Testis (tissue), 3 donors: Measurements from ENCODE around the gene RAI1. TPM values are rescaled to one million over a fixed set of nuclear protein-coding genes. Genes with fewer than 3 reads are reported as not detected.

Experiments
- DNase-seq: peaks from one replicate; pipeline ENCODE4 v3.0.0-alpha.2; 2019
- H3K27ac ChIP-seq, 2 donors: fragments of 200-600 bp; sonication (generic); one replicate each; pipeline ENCODE4 v1.5.1; 2019
- H3K27me3 ChIP-seq: fragments of 200-600 bp; sonication (generic); one replicate; pipeline ENCODE4 v1.5.1; 2019
- H3K36me3 ChIP-seq: fragments of 200-600 bp; sonication (generic); one replicate; pipeline ENCODE4 v1.5.1; 2017; ENCODE audit warnings: low read depth; ENCODE audit errors: missing control alignments
- H3K4me1 ChIP-seq: fragments of 200-600 bp; sonication (generic); one replicate; pipeline ENCODE4 v1.5.1; 2019
- H3K4me3 ChIP-seq, 2 donors: fragments of 200-600 bp; sonication (generic); one replicate each; pipeline ENCODE4 v1.5.1; 2017 to 2019
- H3K9me3 ChIP-seq: fragments of 200-600 bp; sonication (generic); one replicate; pipeline ENCODE4 v1.5.1; 2017
- POLR2A ChIP-seq: fragments of 450-650 bp; IDR thresholded peaks from one replicate; pipeline ENCODE4 v1.6.1; 2017; ENCODE audit warnings: antibody characterized with exemption, mild to moderate bottlenecking, moderate library complexity
- WGBS, 2 donors: methylation state at CpG; one replicate each; pipeline ENCODE4 v1.1.5; 2018; 5-methylcytosine and 5-hydroxymethylcytosine counted together
- intact Hi-C: fragments of 100-400 bp; cut with DNase I; formaldehyde crosslinking; loops from one replicate; pipeline ENCODE4 v1.15.1; 2023; ENCODE audit warnings: low total_unique reads
- polyA plus RNA-seq: library from polyadenylated mRNA; stranded (reverse); fragments of 350-450 nt; fragmentation: Illumina TruSeq; extraction: RNeasy Lipid Tissue Mini Kit (QIAGEN cat#74804); gene quantifications from one replicate; pipeline ENCODE4 v1.2.3, GENCODE V29; 2014; ENCODE audit warnings: low read depth, low replicate concordance; ENCODE audit not compliant: insufficient read depth
- total RNA-seq, 2 donors: library from RNA; depleted of rRNA; stranded (reverse); fragments of >200 nt; gene quantifications; one replicate each; pipeline ENCODE4 v1.2.3, GENCODE V29; 2016
- TF ChIP-seq, protein P1 (sequence below), 3 experiments: fragments of 450-650 bp in 2 of 3; fragments of 200-600 bp in 1 of 3; sonication (generic) in 1 of 3; IDR thresholded peaks; one replicate each; pipeline ENCODE4 v1.5.1; 2016 to 2019; ENCODE audit warnings: antibody characterized with exemption in 3 of 3, mild to moderate bottlenecking in 2 of 3, moderate library complexity in 1 of 3

Gene RAI1
- total and polyA plus RNA-seq, 3 donors from 2014 or later = 17.5 to 44.5 (median 42.8) TPM

GRCh38 chr17:17844500-17844899 lies 163.2 kb downstream of the RAI1 start:
- TF ChIP-seq, protein P1, sequence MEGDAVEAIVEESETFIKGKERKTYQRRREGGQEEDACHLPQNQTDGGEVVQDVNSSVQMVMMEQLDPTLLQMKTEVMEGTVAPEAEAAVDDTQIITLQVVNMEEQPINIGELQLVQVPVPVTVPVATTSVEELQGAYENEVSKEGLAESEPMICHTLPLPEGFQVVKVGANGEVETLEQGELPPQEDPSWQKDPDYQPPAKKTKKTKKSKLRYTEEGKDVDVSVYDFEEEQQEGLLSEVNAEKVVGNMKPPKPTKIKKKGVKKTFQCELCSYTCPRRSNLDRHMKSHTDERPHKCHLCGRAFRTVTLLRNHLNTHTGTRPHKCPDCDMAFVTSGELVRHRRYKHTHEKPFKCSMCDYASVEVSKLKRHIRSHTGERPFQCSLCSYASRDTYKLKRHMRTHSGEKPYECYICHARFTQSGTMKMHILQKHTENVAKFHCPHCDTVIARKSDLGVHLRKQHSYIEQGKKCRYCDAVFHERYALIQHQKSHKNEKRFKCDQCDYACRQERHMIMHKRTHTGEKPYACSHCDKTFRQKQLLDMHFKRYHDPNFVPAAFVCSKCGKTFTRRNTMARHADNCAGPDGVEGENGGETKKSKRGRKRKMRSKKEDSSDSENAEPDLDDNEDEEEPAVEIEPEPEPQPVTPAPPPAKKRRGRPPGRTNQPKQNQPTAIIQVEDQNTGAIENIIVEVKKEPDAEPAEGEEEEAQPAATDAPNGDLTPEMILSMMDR (IDR thresholded peaks at IDR 0.05) = no peak
- no peak for TF ChIP-seq POLR2A
- intact Hi-C loops = no loop called here
- DNase-seq = no peak
- H3K36me3 ChIP-seq = no peaks in the 10 kb centered on the region
- peaks cover 50% of the 10 kb centered on the region for H3K4me1 ChIP-seq
- H3K4me3 ChIP-seq = no peak overlapping the region
- H3K9me3 ChIP-seq = no peaks in the 10 kb centered on the region
- H3K27ac ChIP-seq = no peak overlapping the region
- no peaks in the 10 kb centered on the region for H3K27me3 ChIP-seq
- 96 to 100% methylated on average over 5 to 6 of the region's 6 CpGs for WGBS, 2 donors

DNA sequence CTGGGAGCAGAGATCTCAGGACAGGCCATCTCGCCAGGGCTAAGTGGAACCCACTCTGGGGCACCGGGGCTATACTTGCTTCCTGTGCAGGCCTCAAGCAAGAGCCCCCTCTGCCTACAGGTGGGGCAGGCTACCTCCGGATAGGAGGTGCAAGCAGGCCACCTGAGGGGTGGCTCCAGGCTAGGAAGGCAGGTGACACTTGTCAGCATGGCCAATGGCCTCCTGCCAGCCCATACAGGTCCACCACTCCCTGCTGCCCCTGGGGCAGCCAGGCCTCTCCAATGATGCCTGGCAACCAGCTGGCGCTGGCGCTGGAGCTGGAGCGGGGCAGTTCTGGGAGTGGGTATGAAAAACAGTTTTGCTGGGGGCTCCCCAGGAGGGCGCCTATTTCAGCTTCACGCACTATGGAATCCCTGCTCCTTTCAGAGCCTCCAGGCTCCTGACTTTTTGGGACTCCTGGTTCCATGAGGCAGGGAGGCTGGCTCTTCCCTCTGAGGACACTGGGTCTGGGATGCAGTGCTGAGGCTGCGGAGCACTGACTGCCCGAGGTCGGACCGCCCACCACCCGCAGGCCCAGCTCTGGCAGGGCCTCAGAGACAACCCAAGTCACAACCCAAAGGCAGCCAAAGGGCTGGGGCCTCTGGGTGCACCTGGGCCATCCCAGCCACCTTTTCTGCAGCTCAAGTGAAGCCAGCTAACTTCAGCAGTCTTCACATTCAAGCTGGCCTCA lies 164.0 kb downstream of the RAI1 start:
- Histone ChIP-seq H3K27me3 (no peaks in the 10 kb centered on the region), H3K27ac (no peak overlapping the region), H3K9me3 (no peaks in the 10 kb centered on the region), H3K36me3 (no peaks in the 10 kb centered on the region), H3K4me1 (peaks cover 53% of the 10 kb centered on the region), H3K4me3 (no peak overlapping the region)
- 85 to 86% methylated on average over 6 to 13 of the region's 13 CpGs for WGBS, 2 donors
- no peak for DNase-seq
- TF ChIP-seq POLR2A = no peak
- TF ChIP-seq, protein P1 (IDR thresholded peaks at IDR 0.05) = no peak
- intact Hi-C loops = no loop called here

- WGBS, 2 donors = 92 to 95% methylated on average over 8 of the region's 8 CpGs
- no peak for DNase-seq
- TF ChIP-seq POLR2A = no peak
- TF ChIP-seq, protein P1 (IDR thresholded peaks at IDR 0.05) = no peak
- Histone ChIP-seq H3K9me3 (no peaks in the 10 kb centered on the region), H3K4me1 (peaks cover 53% of the 10 kb centered on the region), H3K4me3 (no peak overlapping the region), H3K36me3 (no peaks in the 10 kb centered on the region), H3K27me3 (no peaks in the 10 kb centered on the region), H3K27ac (no peak overlapping the region)
- intact Hi-C loops = no loop called here
Measured at GRCh38 chr17:17846003-17846402, 164.7 kb downstream of the RAI1 start.

DNA sequence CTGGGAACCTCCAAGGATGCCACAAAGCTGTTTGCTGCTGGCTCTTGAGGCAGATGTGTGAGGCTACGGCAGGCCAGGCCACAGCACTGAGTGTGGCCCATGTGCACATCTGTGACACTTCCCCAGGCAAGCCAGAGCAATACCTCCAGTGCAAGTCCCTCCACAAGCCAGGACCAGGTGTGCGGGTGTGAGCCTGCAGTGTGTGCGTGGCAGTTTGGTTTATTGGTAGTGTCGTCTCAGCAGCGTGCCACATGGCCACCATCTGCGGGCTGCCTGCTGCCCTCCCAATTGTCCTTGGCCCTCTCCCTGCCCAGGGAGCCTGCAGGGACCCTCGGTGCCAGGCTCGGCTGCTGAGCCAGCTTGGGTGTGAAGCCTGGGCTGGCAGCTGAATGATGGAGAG lies 165.4 kb downstream of the RAI1 start:
- TF ChIP-seq POLR2A = no peak
- TF ChIP-seq, protein P1 (IDR thresholded peaks at IDR 0.05) = no peak
- no peak for DNase-seq
- Histone ChIP-seq H3K36me3 (no peaks in the 10 kb centered on the region), H3K27ac (no peak overlapping the region), H3K4me1 (peaks cover 46% of the 10 kb centered on the region), H3K27me3 (no peaks in the 10 kb centered on the region), H3K9me3 (no peaks in the 10 kb centered on the region), H3K4me3 (no peak overlapping the region)
- 88 to 100% methylated on average over 5 to 8 of the region's 8 CpGs for WGBS, 2 donors
- intact Hi-C loops = no loop called here
